NCI-H1694 treated with DMSO at 0.1 percent for 48 hours (cell line): Measurements from ENCODE around the gene ITGB2.
A peak's percentile ranks its signal among the peaks of the same experiment; 100 is the strongest.

ENCODE experiments used
- DNase-seq: peaks from one replicate; lab custom pipeline; 2025; lab: John Stamatoyannopoulos, UW

Gene ITGB2

DNA sequence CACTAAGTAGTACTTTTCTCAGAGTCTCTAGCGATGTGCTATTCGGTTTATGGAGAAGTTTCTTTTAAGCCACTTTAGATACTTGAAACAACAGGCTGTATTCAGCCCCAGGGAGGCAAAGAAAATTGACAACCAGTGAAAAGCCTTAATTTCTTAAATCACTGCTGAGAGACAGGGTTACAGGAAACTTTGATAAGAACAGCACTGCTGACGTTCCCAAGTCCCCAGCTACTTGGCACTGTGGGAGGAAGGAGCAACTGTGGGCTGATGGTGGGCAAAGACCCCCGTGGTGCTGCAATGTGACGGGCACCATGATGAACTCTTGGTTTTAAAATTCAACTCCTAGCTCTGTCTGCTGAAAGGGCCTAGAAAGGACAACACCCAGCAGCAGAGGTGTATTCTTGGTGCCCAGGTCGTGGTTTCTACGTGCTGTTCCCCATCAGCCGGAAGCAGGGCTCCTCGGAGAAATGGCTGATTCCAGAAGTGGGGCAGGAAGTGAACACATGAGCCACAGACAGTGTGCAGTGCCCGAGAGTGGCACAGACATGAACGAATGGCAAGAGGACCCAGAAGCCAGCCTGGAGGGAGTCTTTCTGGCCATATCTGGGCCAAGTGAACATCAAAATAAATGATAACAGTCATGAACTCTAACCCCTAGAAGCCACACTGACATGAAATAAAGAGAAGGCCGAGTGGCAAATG is 52.5 kb downstream of the ITGB2 start:
- no peak for DNase-seq

DNA sequence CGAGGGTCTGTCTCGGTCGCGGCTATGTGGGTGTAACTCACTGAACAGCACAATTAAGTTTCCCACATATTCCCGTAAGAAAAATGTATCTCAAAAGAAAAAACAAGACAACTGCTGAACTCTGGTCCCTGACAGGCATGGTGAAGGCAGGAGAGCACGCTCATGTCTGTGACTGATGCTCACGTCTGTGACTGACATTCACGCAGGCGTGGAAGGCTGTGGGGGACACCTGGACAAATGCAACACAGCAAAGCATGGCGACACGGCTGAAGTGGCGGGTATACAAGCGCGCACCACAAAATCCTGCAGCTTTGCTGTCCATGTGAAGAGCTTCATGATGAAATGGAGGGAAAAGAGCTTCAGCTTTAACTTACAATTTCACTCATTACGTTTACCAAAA is 53.2 kb downstream of the ITGB2 start:
- DNase-seq, result no peak

DNA sequence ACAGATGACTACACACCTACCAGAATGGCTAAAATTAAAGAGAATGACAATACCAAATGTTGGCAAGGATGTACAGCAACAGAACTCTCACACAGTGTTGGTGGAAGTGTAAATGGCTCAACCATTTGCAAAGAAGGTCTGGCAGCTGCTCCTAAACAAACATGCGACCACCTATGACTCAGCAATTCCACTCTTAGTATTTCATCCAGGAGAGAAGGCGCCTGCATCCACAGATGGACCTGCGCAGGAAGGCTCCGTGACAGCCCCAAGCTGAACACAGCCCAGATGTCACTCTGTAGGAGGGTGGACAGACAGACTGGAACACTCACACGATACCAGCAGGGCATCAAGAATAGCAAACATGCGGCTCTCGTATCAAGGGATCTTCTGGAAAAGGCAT is 53.9 kb downstream of the ITGB2 start:
- DNase-seq, result peak; percentile 42

DNA sequence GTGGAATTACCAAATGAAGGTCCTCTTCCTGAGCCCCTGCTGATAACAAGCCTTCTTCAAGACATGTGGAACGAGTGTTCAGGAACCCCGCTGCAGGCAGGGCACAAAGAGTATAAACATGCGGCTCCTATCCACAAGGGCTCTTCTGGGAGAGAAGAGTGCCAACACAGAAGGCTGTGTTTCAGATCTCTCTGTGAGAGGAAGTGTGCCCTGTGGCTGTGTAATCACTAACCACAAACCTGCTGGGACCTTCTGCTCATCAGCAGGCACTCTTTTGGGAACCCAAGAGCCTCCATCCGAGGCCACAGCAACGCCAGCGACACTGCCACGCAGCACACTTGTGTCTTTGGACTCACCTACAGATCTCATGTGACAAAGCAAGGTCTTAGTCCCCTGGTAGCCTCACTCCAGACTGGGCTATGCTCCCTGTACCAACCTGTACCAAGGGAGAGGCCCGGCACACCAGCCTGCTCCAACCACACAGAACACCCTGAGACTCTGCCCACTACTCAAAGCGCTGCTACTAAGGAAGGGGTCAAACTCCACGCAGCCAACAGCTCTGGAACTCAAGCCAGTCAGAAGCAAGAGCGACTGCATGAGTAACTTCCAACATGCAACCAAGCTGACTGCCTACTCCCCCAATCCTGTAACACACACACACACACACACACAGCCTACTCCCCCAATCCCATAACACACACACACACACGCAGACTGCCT is 55.0 kb downstream of the ITGB2 start:
- DNase-seq, result no peak

DNA sequence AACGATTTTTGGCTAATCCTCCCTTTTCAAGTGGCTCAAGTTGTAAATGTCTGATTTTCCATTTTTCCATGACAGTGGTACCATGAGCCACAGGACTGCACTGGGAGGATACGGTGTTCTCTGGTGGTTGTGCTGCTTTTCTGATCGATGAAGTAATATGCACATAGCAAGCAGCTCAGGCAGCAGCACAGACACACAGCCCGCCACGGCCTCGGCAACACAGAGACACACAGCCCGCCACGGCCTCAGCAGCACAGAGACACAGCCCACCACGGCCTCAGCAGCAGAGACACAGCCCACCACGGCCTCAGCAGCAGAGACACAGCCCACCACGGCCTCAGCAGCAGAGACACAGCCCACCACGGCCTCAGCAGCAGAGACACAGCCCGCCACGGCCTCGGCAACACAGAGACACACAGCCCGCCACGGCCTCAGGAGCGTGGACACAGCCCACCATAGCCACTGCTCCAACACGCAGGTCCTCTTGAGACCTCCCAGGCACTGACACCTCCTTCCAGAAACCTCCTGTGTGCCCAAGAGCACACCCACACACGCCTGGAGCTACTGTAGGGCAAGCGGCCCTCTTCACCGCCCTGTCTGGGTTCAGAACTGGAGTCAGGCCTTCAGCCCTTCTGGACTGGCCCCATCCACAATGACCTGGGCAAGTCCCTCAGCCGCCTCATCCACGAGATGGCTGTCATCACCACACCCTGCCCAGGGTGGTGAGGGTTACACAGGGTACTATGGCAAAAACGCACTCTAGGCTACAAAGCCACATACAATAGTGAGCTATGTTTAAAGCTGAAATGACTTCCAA is 57.6 kb downstream of the ITGB2 start:
- no peak for DNase-seq

DNA sequence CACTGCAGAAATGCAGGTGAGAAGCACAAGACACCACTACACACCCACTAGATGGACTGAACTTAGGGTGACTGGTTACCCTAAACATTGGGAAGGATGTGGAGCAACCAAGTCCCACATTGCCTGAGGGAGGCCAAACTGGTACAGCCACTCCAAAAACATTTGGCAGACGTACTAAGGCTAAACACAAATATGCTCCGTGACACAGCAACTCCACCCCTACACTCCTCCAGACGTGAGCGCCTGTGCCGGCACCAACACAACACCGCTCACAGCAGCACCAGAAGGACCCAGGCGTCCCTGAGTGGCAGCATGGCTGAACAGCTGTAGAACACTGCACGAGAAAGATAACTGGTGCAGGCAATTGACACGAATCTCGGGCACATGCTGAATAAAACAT is 61.9 kb downstream of the ITGB2 start:
- no peak for DNase-seq

DNA sequence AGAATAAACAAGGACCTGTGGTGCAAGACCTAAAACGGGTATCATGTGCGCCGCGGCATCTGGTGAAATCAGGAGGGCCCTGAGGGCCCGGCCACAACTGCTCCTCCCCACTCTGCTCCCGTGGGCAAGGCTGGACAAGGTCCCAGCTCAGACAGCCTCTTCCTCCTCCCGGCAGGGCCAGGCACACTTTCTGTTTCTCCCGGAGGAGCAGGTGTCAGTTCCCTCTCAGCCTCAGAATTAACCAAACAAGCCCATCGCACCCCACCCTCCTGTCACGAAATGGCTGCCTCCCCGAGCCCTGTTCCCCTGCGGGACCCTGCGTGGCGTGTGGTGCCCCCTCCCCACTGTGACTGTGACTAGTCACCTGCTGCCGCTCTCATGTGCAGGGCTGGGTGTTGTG is 62.4 kb downstream of the ITGB2 start:
- no peak for DNase-seq

DNA sequence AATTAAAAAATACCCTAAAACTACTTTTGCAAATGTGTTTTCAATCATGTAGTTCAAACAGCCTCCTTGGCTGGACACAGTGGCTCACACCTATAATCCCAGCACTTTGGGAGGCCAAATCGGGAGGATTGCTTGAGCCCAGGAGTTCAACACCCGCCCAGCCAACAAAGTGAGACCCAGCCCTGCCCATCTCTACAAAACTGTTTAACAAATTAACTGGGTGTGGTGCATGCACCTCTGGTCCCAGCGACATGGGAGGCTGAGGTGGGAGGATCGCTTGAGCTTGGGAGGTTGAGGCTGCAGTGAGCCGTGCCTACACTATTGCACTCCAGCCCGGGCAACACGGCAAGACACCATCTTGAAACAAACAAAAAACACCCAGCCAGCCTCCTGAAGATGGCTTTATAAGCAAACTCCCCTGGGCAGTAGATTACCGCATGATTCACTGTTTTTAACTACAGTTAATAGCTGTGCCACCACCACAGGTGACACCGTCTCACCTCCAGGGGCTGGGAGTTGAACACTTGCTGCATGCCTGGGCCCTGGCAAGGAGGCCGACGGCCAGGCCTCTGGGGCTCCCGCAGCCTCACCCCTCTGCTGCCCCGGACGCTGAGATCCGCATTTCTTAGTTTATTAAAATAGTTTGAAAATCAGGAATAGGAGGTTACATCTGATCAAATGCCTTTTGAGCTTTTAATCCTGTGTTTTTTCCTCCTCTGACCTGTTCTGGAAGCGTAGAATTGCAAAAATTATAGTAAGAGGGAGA is 63.4 kb downstream of the ITGB2 start:
- DNase-seq, result no peak

DNA sequence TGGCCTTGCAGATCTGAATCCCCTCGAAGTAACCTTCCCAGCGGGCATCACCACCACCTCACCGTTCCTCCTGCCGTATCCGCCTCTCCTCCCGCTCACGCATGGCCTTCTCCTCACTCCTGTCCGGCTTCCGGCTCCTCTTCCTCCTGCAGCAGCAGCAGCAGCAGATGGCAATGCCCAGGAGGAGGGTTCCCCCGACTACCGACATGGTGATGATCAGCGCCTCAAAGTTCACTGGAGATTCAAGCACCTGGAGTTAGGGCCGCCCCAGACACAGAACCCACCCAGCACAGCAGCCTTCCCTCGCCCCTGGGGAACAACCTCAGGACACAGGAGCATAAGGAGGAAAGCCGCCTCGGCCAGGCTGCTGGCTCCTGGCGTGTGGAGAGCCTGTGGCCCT is 64.6 kb downstream of the ITGB2 start:
- no peak for DNase-seq

DNA sequence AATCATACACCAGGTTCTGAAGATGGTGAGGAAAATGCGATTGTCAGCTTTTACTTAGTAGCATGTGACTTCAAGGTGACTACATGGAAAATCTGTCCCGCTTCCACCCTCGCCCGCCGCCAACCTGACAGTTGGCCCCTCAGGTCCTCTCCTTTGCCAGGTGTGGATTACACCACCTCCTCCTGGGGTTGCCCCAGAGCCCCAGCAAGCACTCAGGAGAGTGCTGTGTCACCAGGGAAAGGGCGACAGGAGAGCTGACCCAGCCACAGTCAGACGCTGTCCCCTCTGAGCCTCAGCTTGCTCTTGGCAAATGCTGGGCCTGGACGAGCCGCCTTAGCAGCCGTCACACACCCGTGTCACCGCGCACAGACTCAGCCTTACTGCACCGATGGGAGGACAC is 65.1 kb downstream of the ITGB2 start:
- DNase-seq, result no peak

DNA sequence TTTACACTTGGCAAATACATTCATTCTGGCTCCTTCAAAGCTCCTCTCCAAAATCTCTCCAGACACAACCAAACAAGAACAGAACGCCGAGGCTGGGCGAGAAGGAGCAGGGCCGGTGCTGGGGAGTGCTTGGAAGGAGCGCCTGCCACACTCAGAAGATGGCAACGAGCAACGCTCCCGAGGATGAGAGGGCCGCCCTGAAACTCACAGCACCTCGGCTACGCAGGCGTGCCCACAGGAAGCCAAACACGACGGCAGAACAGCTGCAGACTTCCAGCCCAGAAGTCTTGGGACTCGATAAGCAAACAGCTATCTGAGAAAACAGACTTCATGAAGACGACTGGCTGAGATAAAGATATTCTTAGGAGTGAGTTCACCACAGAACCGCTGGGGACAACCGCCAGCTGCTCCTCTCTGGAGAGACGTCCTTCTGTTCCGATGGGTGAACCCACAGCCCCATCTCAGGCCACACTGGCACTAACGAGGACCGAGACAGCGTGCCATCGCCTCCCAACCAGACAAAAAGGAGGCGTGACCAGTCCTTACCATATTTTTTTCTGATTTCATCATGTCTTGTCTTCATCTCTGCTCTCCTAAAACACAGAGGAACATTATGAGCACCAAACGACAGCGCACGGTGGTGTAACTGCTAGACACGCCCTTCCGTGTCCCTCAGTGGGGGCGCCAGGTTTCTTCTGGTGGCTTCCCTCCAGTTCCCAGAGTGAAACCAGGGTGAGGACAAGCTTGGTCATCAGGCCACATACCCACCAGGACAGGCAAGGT is 65.8 kb downstream of the ITGB2 start:
- no peak for DNase-seq

DNA sequence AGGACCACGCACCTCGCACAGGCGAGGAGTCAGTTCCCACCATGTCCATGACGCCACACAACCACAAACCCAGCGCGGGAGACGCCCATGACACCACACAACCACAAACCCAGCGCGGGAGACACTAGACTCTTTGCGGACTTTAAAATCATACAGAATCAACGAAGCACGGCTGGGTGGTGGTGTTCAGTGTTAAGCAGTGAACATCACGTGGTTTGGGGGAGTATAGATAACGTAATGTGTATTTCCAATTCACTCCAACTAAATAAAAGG is 66.4 kb downstream of the ITGB2 start:
- DNase-seq, result no peak

DNA sequence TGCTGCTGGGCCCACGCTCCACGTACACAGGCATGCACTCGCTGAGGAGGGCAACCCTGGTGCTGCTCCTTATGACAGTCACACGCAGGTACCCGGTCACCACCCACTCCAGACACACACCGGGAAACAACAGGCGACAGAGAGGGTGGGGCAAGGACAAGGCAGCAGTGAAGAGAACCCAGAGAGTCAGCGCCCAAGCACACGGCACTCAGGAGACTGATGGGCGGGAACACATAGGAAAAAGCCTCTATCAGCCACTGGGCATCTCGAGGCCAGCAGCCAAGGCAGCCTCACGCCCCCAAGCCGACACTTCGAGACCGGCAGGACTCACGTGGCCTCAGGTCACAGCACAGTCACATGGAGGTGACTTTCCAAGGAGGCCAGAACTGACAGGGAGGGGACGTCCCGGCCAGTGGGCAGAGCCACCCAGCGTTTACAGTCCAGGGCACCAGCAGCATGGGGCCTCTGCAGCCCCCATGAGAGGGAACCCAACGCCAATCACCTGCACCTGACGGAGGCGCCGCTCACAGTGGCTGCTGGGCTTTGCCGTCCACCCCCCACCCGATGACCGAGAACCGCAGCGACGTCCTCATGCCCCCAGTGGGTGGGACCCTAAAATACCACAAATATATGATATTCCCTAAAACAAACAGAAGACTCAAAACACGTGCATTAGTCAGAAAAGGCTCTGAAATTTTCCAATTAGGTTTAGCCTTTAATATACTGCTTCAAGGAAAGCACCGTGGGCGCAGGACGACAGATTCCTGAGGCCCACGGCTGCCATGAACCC is 66.9 kb downstream of the ITGB2 start:
- no peak for DNase-seq

DNA sequence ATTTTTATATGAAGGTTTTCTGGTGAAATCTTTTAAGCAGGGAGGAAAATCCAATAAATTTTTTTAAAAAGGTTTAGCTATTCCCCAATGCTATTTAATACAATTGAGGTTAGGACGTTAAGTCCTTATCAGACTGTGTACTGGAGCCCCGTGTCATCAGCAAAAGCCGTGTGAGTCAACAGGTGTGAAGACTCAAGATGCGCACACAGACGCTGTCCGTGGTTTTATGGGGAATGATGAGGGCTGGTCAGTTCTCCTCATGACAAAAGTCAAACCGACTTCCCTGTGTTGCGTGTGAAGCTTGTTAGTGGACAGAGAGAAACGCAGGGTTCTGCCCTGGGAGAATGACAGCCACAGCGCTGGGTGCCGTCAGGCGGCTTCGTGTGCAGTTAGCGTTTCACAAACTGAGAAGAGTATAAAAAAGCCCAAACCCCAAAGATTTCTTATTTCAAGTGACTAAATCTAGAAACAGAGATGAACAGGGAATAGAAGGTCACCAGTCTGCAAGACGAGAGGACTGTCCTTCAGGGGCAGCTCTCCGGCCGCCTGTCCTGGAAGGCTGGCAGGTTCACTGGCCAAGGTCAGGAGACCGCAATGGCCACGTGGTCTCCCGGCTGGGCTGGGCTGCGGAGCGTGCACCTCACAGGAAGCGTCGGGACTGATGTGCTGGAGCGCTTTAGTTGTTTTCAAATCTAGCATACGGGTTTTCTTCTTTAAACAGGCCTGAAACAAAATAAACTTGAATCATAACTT is 69.6 kb downstream of the ITGB2 start:
- no peak for DNase-seq

DNA sequence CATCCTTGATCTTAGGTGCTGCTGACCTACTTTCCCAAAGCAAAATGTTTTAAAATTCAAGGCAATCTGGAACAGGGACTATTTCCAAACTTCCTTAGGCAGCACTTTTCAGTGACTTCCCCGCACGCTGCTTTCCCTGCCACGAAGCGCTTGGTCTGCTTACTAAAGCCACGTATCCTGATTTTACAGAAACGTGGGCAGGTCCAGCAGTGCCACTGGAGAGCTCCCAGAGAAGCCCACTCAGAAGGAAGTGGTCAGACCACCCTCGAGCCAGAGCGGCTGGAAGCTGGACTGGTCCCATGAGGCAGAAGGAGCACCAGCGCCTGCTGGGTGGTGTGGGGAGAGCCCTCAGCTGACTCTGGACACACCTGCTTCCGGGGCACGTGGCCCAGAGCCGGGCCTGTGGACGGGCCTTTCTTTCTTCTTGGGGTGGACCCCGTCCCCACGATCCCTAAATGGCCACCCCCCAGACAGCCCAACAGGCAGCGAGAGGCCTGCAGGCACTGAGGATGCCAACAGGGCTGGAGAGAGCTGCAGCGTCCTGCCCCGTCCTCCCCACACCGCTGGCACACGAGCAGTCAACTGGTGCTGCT is 70.4 kb downstream of the ITGB2 start:
- no peak for DNase-seq

DNA sequence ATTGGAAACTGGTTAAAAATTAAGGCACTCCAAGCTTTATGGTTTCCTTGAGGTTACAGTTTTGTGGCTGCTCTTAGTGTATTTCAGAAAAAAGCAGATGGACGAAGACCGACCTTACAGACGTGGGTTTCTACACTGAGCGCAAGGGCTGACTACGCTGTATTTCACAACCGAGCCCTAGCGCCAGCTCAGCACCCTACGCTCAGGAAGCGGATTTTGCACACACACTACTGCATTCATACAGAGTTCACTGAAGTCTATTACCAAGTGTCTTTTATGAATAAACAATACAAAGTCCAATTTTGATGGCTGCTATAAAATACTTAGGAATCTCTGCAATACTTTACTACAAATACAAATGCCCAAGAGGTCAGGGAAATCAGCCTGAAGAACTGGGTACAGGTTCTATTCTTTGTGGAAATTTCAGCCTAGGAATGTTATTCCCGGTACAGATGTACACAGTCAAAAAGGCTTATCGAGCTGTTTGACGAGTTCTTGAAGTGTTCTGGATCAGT is 71.0 kb downstream of the ITGB2 start:
- no peak for DNase-seq

DNA sequence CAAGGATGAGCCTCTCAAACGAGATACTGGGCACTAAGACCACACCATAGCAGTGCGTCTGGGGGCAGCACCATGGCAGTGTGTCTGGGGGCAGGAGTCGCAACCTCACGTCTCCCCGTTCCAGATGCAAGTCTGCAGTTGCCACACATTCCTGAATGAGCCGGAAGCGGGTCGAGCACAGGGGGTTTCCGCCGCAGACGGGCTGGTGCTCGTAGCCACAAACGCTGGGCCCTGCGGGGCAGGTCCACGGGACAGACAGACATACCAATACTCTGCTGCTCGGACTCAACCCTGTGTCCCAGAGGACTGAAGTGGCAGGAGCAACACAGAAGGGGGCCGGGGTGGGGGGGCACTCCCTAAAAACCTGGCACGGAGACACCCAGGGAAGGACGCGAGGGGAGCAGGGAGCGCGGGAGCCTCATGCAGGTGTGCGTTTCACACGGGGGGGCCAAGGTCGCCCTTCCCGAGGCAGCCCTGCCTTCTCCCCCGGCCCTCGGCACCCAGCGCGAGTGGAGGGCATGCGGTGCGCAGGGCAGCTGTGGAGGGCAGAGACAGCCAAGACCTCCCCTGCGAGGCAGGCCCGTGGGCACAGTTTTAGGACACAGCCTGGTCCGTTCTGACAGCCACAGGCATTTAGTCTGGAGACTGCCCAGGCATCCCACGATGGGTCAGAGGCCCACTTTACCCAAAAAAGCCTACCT is 71.7 kb downstream of the ITGB2 start:
- DNase-seq, result no peak

DNA sequence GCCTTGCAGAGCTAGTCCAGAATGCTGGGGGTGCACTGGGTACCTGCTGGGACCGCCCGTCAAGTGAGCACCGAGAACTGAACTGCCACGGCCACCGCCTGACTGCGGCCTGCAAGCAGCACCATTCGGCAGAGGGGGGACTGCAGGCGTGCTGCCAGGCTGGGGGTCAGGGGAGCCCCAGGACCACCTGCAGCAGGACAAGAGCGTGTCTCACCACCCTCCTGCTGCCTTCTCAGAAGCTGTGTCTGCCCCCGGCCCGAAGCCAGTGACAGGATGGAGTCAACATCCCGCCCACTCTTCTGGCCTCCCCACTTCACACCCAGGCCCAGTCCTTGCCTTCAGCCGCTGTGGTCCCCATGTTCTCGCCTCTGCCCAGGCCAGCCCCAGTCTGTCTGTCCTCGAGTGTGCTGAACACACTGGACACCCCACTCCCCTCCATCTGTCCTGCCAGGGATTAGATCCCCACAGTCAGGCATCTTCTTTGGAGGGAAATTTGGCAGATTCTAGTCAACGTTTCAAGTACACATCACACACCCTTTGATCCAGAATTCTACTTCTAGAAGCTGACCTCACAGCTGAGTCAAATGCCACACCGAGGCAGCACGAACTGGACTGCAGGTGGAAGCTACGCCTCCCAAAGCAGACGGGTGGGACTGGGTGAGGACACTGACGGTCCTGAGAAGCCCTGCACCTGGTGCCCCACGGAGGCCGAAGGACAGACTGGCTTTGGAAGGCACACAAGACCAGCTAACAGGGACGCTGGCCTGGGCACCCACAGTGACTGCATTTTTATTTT is 73.2 kb downstream of the ITGB2 start:
- DNase-seq, result no peak
